GM12872 (cell line): Measurements from ENCODE around the gene HLA-A.

Source experiments
- TF ChIP-seq, protein P1 (sequence below): IDR thresholded peaks from 3 replicates; pipeline ENCODE4 v1.5.1; 2011; ENCODE audit warnings: low read depth, mild to moderate bottlenecking, low read length, moderate library complexity; ENCODE audit not compliant: insufficient read depth

The HLA-A gene

GRCh38 chr6:29946223-29947076 is 4.1 kb downstream of the HLA-A start:
- TF ChIP-seq, protein P1, sequence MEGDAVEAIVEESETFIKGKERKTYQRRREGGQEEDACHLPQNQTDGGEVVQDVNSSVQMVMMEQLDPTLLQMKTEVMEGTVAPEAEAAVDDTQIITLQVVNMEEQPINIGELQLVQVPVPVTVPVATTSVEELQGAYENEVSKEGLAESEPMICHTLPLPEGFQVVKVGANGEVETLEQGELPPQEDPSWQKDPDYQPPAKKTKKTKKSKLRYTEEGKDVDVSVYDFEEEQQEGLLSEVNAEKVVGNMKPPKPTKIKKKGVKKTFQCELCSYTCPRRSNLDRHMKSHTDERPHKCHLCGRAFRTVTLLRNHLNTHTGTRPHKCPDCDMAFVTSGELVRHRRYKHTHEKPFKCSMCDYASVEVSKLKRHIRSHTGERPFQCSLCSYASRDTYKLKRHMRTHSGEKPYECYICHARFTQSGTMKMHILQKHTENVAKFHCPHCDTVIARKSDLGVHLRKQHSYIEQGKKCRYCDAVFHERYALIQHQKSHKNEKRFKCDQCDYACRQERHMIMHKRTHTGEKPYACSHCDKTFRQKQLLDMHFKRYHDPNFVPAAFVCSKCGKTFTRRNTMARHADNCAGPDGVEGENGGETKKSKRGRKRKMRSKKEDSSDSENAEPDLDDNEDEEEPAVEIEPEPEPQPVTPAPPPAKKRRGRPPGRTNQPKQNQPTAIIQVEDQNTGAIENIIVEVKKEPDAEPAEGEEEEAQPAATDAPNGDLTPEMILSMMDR: no peak

GRCh38 chr6:29947077-29947980 is 5.0 kb downstream of the HLA-A start:
- TF ChIP-seq, protein P1: no peak

GRCh38 chr6:29948277-29948676 is 5.9 kb downstream of the HLA-A start:
- TF ChIP-seq, protein P1: no peak

GRCh38 chr6:29949934-29950333 is 7.6 kb downstream of the HLA-A start:
- TF ChIP-seq, protein P1: no peak

- TF ChIP-seq, protein P1: no peak
Observed at GRCh38 chr6:29951882-29952281, 9.6 kb downstream of the HLA-A start.

- TF ChIP-seq, protein P1: no peak
Observed at GRCh38 chr6:29953001-29953441, 10.7 kb downstream of the HLA-A start.

DNA sequence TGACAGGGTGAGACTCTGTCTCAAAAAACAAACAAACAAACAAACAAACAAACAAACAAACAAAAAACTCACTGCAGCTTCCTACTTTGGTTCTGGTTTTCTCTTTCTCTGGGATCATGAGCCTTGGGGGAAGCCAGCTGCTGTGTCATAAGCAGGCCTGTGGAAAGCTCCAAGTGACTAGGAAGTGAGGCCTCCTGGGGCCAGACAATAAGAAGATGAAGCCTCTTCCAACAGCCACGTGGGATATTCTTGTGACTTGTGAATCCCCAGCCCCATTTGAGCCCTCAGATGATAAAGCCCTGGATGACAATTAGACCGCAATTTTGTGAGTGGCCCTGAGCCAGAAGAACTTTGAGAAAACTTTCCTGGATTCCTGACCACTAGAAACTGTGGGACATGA is 11.4 kb downstream of the HLA-A start:
- TF ChIP-seq, protein P1: no peak
